A673 (cell line): ENCODE data around the gene CPB2.

Experiments used
- EZH2 ChIP-seq: fragments of 200-600 bp; sonication (generic); IDR thresholded peaks from 2 replicates; pipeline ENCODE4 v1.6.1; 2017; ENCODE audit warnings: borderline replicate concordance, low read depth, mild to moderate bottlenecking, mixed read lengths, antibody characterized with exemption, low read length; ENCODE audit not compliant: poor library complexity, severe bottlenecking
- TF ChIP-seq, protein P1 (sequence below): fragments of 300-800, 200-600 bp; sonication (generic); conservative IDR thresholded peaks from 2 replicates; pipeline ENCODE4 v1.5.1; 2017; ENCODE audit warnings: low read depth, mild to moderate bottlenecking, antibody characterized with exemption, low read length, moderate library complexity, mixed read lengths

DNA sequence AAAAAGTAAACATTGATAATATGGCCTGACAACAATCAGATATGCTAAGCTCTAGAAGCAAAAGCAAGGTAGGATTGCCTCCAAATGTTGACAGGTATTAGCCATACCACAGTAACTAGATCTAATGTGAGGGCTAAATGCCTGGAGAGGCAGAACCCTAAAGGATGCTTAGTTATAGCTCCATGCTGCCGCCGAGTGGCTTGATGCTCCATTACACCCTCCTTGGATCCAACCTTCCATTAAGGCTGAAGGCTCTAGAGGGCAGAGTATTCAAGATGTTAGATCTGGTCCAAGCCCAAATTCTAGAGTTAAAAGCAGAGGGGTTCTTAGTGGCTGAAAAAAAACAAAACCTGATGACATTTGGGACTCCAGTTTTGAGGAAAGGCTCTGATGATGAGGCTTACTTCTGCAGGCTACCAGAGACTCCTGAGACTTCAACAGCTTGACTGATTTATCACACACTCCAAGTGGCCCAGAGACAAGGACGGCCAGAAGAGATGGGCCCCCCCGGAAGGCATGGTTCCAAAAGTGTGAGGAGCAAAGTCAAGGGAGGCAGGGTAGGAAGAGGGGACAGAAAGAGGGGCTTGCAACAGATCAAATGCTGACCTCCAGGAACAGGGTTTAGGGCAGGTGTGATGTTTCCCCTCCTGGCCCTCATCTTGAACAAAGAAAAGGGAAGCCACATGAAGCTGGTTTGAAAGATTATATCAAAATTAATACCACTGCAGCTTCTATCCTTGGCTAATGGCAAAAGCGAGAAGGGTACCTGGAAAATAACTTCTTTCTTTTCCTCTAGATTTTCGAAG lies 21.9 kb upstream of the CPB2 start:
- TF ChIP-seq, protein P1, sequence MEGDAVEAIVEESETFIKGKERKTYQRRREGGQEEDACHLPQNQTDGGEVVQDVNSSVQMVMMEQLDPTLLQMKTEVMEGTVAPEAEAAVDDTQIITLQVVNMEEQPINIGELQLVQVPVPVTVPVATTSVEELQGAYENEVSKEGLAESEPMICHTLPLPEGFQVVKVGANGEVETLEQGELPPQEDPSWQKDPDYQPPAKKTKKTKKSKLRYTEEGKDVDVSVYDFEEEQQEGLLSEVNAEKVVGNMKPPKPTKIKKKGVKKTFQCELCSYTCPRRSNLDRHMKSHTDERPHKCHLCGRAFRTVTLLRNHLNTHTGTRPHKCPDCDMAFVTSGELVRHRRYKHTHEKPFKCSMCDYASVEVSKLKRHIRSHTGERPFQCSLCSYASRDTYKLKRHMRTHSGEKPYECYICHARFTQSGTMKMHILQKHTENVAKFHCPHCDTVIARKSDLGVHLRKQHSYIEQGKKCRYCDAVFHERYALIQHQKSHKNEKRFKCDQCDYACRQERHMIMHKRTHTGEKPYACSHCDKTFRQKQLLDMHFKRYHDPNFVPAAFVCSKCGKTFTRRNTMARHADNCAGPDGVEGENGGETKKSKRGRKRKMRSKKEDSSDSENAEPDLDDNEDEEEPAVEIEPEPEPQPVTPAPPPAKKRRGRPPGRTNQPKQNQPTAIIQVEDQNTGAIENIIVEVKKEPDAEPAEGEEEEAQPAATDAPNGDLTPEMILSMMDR = peak; percentile 95
- no peak for TF ChIP-seq EZH2
